ENCODE measurements around the gene GPR35.

DNA sequence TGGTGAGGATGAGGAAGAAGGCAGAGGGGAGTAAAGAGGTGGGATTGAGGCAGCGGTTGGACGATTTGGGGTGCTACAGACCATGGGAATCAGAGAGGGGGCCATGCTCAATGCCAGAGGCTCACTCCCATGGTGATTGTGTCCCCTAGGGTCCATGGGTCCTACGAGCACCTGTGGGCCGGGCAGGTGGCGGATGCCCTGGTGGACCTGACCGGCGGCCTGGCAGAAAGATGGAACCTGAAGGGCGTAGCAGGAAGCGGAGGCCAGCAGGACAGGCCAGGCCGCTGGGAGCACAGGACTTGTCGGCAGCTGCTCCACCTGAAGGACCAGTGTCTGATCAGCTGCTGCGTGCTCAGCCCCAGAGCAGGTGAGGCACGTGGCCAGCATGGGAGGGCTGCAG is 33.5 kb upstream of the GPR35 start:
- TF ChIP-seq, protein P1, sequence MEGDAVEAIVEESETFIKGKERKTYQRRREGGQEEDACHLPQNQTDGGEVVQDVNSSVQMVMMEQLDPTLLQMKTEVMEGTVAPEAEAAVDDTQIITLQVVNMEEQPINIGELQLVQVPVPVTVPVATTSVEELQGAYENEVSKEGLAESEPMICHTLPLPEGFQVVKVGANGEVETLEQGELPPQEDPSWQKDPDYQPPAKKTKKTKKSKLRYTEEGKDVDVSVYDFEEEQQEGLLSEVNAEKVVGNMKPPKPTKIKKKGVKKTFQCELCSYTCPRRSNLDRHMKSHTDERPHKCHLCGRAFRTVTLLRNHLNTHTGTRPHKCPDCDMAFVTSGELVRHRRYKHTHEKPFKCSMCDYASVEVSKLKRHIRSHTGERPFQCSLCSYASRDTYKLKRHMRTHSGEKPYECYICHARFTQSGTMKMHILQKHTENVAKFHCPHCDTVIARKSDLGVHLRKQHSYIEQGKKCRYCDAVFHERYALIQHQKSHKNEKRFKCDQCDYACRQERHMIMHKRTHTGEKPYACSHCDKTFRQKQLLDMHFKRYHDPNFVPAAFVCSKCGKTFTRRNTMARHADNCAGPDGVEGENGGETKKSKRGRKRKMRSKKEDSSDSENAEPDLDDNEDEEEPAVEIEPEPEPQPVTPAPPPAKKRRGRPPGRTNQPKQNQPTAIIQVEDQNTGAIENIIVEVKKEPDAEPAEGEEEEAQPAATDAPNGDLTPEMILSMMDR (IDR thresholded peaks at IDR 0.05; ENCODE audit: extremely low read depth in 1 of 2, insufficient read depth in 1 of 2, low read depth in 1 of 2, low read length in 2 of 2) = no peak
- TF ChIP-seq EZH2 (IDR thresholded peaks at IDR 0.05; ENCODE audit: borderline replicate concordance, low read depth, low read length, severe bottlenecking) (no peak), JUN (IDR thresholded peaks at IDR 0.05; ENCODE audit: borderline replicate concordance, insufficient read depth, insufficient read length, low read depth) (no peak), POLR2A (IDR thresholded peaks at IDR 0.05; ENCODE audit: low read depth, low read length) (no peak)

All from endothelial cell of umbilical vein (primary cell).